Neural progenitor cell (in vitro differentiated cells): ENCODE measurements around the gene FAF1.

Experiments used
- EZH2 ChIP-seq: fragments of 200-600 bp; sonication (generic); IDR thresholded peaks from 2 replicates; pipeline ENCODE4 v1.6.1; 2017; ENCODE audit warnings: antibody characterized with exemption, mild to moderate bottlenecking, moderate library complexity
- TF ChIP-seq, protein P1 (sequence below): fragments of 200-600 bp; sonication (generic); IDR thresholded peaks from 2 replicates; pipeline ENCODE4 v1.5.1; 2017; ENCODE audit warnings: antibody characterized with exemption, mild to moderate bottlenecking

DNA sequence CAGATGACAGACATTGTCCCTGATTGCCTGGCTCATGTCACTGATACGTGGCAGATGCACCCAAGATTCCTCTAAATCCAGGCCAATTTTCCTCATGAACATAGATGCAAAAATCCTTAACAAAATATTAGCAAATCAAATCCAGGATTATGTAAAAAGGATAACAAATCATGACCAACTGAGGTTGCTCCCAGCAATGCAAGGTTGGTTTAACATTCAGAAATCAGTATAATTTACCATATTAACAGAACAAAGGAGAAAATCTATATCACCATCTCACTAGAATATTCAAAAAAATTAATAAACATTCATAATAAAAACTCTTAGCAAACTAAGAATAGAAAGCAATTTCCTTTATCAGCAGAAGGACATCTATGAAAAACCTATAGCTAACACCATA is 39.7 kb downstream of the FAF1 start:
- no peak for TF ChIP-seq EZH2
- TF ChIP-seq, protein P1, sequence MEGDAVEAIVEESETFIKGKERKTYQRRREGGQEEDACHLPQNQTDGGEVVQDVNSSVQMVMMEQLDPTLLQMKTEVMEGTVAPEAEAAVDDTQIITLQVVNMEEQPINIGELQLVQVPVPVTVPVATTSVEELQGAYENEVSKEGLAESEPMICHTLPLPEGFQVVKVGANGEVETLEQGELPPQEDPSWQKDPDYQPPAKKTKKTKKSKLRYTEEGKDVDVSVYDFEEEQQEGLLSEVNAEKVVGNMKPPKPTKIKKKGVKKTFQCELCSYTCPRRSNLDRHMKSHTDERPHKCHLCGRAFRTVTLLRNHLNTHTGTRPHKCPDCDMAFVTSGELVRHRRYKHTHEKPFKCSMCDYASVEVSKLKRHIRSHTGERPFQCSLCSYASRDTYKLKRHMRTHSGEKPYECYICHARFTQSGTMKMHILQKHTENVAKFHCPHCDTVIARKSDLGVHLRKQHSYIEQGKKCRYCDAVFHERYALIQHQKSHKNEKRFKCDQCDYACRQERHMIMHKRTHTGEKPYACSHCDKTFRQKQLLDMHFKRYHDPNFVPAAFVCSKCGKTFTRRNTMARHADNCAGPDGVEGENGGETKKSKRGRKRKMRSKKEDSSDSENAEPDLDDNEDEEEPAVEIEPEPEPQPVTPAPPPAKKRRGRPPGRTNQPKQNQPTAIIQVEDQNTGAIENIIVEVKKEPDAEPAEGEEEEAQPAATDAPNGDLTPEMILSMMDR = no peak
